ENCODE measurements around the gene CNN2. TPM values are rescaled to one million over a fixed set of nuclear protein-coding genes. Genes with fewer than 3 reads are reported as not detected.
A peak's percentile ranks its signal among the peaks of the same experiment; 100 is the strongest.

CNN2 gene
- total and polyA plus RNA-seq, 8 donors, result 133 to 259 (median 180) TPM

GRCh38 chr19:1011831-1012333 lies 14.5 kb upstream of the CNN2 start:
- DNase-seq, result peak in 1 of 4 donors; percentile 66
- intact Hi-C loops (cut with DNase I), result no loop called here
- no peak overlapping the region for H3K4me3 ChIP-seq
- no peak for ATAC-seq
- no peak for TF ChIP-seq CTCF (IDR thresholded peaks at IDR 0.05)
- no peak overlapping the region for H3K27ac ChIP-seq
- H3K36me3 ChIP-seq, result peaks cover 0 to 90% of the 10 kb centered on the region in 2 donors
- peaks cover 17 to 18% of the 10 kb centered on the region in 2 donors for H3K4me1 ChIP-seq
- H3K27me3 ChIP-seq, result no peaks in the 10 kb centered on the region
- no peaks in the 10 kb centered on the region for H3K9me3 ChIP-seq

DNA sequence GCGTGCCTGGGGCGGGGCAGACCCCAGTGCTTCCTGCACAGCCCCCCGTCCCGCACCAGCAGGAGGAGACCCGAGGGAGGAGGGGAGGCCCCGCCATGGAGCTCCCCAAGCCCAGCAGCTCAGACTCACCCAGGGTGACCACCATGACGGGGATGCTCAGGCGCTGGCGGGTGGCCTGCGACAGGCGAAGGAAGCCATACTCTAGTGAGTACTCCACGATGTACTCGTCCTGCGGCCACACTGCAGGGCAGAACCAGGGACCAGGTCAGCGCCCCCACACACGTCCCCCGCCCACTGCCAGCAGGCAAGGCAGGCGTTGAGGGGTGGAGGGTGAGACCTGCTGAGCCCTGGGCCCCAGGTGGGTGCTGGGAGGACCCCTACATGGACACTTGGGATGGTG lies 14.1 kb upstream of the CNN2 start:
- DNase-seq (peak in 1 of 4 donors; percentile 65), ATAC-seq (no peak)
- Histone ChIP-seq H3K27me3 (no peaks in the 10 kb centered on the region), H3K9me3 (no peaks in the 10 kb centered on the region), H3K4me3 (no peak overlapping the region), H3K36me3 (peaks cover 0 to 86% of the 10 kb centered on the region in 2 donors), H3K27ac (no peak overlapping the region), H3K4me1 (peaks cover 22% of the 10 kb centered on the region in 2 donors)
- intact Hi-C loops (cut with DNase I), result no loop called here
- no peak for TF ChIP-seq CTCF (IDR thresholded peaks at IDR 0.05)

- Histone ChIP-seq H3K9me3 (no peaks in the 10 kb centered on the region), H3K27ac (no peak overlapping the region), H3K4me1 (peaks cover 30 to 31% of the 10 kb centered on the region in 2 donors), H3K27me3 (no peaks in the 10 kb centered on the region), H3K36me3 (peaks cover 0 to 80% of the 10 kb centered on the region in 2 donors), H3K4me3 (no peak overlapping the region)
- DNase-seq (no peak), ATAC-seq (no peak)
- intact Hi-C loops (cut with DNase I), result no loop called here
- no peak for TF ChIP-seq CTCF (IDR thresholded peaks at IDR 0.05)
These were observed 13.2 kb upstream of the CNN2 start for GRCh38 chr19:1013218-1013617.

DNA sequence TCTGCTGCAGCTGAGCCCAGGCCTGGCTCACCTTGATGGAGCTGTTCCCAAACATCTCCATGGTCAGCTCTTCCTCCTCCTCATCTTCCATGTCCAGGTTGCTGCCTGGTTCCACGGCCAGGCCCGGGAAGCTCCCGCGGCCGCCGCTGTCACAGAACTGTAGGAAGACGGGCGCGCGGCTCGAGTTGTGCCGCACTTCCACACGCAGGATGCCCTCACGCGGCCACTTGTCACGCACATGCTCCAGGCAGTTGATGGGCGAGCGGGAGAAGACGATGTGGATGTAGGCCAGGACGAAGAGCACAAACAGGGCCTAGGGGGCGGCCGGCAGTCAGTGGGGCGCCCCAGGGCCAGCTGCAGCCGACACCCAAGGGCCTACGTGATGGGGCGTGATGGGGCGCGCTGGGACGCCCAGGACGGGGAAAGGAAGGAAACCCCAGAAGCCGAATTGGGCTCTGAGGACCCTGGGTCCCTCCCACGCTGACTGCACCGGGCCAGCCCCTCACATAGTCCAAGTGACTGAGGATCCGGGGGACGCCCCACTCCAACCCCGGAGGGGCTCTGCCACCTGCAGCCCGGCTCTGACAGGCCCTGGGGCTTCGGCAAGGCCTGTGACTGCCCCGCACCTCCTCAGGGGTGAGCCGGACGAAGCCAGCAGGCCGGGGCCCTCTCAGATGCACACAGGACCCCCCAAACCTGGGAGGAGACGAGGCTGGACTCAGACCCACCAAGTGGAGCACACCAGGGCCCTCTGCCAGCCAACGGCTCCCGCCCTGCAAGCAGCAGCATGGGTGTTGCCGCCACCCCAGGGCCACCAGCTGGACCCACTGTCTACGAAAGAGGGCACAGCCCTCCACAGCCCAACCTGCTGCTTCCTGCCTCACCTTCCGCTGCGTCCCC lies 12.0 kb upstream of the CNN2 start:
- intact Hi-C loops (cut with DNase I), result no loop called here
- Histone ChIP-seq H3K27ac (no peak overlapping the region), H3K4me3 (no peak overlapping the region), H3K27me3 (no peaks in the 10 kb centered on the region), H3K36me3 (peaks cover 0 to 72% of the 10 kb centered on the region in 2 donors), H3K9me3 (no peaks in the 10 kb centered on the region), H3K4me1 (peaks cover 38 to 43% of the 10 kb centered on the region in 2 donors)
- ATAC-seq (no peak), DNase-seq (peak in 1 of 4 donors; percentile 74)
- no peak for TF ChIP-seq CTCF (IDR thresholded peaks at IDR 0.05)

DNA sequence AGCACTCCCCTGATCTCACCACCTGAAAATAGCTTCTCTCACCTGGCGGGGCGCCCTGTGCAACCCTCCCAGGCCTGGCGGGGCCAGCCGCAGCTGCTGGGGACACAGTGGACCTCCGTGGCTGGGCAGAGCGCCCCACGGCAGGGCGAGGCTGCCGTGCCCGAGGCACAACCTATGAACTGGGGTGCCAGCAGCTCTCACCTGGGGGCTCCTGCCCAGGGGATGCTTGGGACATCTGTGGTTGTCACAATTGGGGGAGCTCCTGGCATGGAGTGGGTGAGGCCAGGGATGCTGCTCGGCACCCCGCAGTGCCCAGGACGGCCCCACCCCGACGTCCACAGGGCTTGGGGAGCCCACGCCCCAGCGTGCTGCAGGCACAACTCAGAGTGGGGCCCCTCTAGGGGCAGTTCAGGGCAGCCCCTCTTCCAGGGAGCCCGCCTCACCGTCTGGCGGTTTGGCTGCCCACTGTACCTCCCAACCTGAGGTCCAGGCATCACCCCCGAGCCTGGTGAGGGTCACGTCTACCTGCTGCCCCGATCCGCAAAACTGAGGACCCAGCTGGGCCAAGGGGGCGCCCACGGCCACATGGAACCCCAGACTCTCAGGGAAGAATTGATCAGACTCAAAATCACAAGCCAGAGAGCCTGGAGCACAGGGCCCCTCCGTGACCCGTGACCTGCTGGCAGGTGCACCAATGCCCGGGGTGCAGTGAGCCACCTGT lies 11.2 kb upstream of the CNN2 start:
- intact Hi-C loops (cut with DNase I), result no loop called here
- peaks cover 43 to 51% of the 10 kb centered on the region in 2 donors for H3K4me1 ChIP-seq
- H3K27ac ChIP-seq, result no peak overlapping the region
- DNase-seq (peak in 1 of 4 donors; percentile 62), ATAC-seq (no peak)
- no peak overlapping the region for H3K4me3 ChIP-seq
- H3K27me3 ChIP-seq, result no peaks in the 10 kb centered on the region
- H3K9me3 ChIP-seq, result no peaks in the 10 kb centered on the region
- no peak for TF ChIP-seq CTCF (IDR thresholded peaks at IDR 0.05)
- peaks cover 0 to 64% of the 10 kb centered on the region in 2 donors for H3K36me3 ChIP-seq

All from left lung (tissue), 10 donors.